K562 (cell line): ENCODE data around the gene HCST. TPM values are rescaled to one million over a fixed set of nuclear protein-coding genes. Genes with fewer than 3 reads are reported as not detected.

Experiments used
- COPS2 ChIP-seq: fragments of 450-650 bp; conservative IDR thresholded peaks from 2 replicates; pipeline ENCODE4 v1.6.1; 2016; ENCODE audit warnings: mild to moderate bottlenecking, moderate library complexity
- CTBP1 ChIP-seq: fragments of 450-650 bp; IDR thresholded peaks from 2 replicates; pipeline ENCODE4 v1.6.1; 2016; ENCODE audit warnings: borderline replicate concordance
- ELF4 ChIP-seq: fragments of 450-650 bp; formaldehyde crosslinking; IDR thresholded peaks from 2 replicates; pipeline ENCODE4 v1.4.0; 2022; ENCODE audit warnings: missing genetic modification characterization
- KDM2B ChIP-seq: fragments of 250-450 bp; sonication (Bioruptor Pico); IDR thresholded peaks from 2 replicates; pipeline ENCODE4 v1.8.0; 2021; ENCODE audit warnings: mild to moderate bottlenecking, moderate library complexity
- MYC ChIP-seq, 2 experiments: fragments of 250-450 bp in 1 of 2; sonication (Bioruptor Pico) in 1 of 2; IDR thresholded peaks; 2 replicates each; pipeline versions ENCODE4 v1.5.1 to v1.6.1; 2012 to 2021; ENCODE audit warnings: low read depth in 2 of 2, borderline replicate concordance in 1 of 2, improper control_type of control experiment in 1 of 2, low read length in 1 of 2, mild to moderate bottlenecking in 1 of 2, moderate library complexity in 1 of 2
- PML ChIP-seq: IDR thresholded peaks from 2 replicates; pipeline ENCODE4 v1.6.1; 2012; ENCODE audit warnings: low read length, inconsistent platforms
- PTTG1 ChIP-seq: fragments of 450-650 bp; IDR thresholded peaks from 2 replicates; pipeline ENCODE4 v1.6.1; 2016; ENCODE audit warnings: low read depth, mild to moderate bottlenecking, missing genetic modification characterization, missing compliant biosample characterization
- SUPT5H ChIP-seq: fragments of 450-650 bp; IDR thresholded peaks from 2 replicates; pipeline ENCODE4 v1.6.1; 2016
- ZNF12 ChIP-seq: sonication (generic); formaldehyde crosslinking; IDR thresholded peaks from 2 replicates; pipeline ENCODE4 v1.4.0; 2020; ENCODE audit warnings: mild to moderate bottlenecking, missing genetic modification reagents
- ZNF57 ChIP-seq: fragments of 450-650 bp; formaldehyde crosslinking; IDR thresholded peaks from 2 replicates; pipeline ENCODE4 v1.4.0; 2020; ENCODE audit warnings: mild to moderate bottlenecking, moderate library complexity
- polyA plus RNA-seq, 8 experiments: library from polyadenylated mRNA; depleted of rRNA in 4 of 8; stranded (reverse) in 5 of 8; unstranded in 3 of 8; fragments of >200 nt; fragmentation: Nextera tagmentation in 2 of 8; fragmentation: Illumina TruSeq in 1 of 8; extraction: Ambion mirVana in 2 of 8; extraction: Trizol in 1 of 8; gene quantifications; 2 replicates each; pipeline versions ENCODE4 v1.2.1 to v1.2.3, GENCODE V29; 2011 to 2014; ENCODE audit warnings: inconsistent platforms in 1 of 8, missing spikeins in 1 of 8
- total RNA-seq, 7 experiments: library from RNA; depleted of rRNA in 6 of 7; stranded (reverse); fragments of >200 nt in 6 of 7; fragmentation: Illumina TruSeq in 2 of 7; extraction: Trizol in 2 of 7; gene quantifications; 2 replicates each; pipeline versions ENCODE4 v1.2.1 to v1.2.3, GENCODE V29; 2011 to 2021; ENCODE audit warnings: low replicate concordance in 1 of 7
- TF ChIP-seq, protein P1 (sequence below): fragments of 250-450 bp; sonication (Bioruptor Pico); IDR thresholded peaks from 2 replicates; pipeline ENCODE4 v1.8.0; 2022; ENCODE audit warnings: moderate library complexity, mild to moderate bottlenecking, inconsistent platforms
- TF ChIP-seq, protein P2 (sequence below): IDR thresholded peaks from 3 replicates; pipeline ENCODE4 v1.6.1; 2011; ENCODE audit warnings: borderline replicate concordance, mild to moderate bottlenecking, moderate library complexity; ENCODE audit not compliant: insufficient read length; ENCODE audit errors: extremely low read depth
- TF ChIP-seq, protein P3 (sequence below): sonication (generic); formaldehyde crosslinking; IDR thresholded peaks from 2 replicates; pipeline ENCODE4 v1.8.0; 2022; ENCODE audit warnings: missing genetic modification reagents, mild to moderate bottlenecking, borderline replicate concordance
- TF ChIP-seq, protein P4 (sequence below): fragments of 250-450 bp; sonication (Bioruptor Pico); IDR thresholded peaks from 2 replicates; pipeline ENCODE4 v1.4.0; 2020

Gene HCST
- total and polyA plus RNA-seq, 9 of the 15 experiments (the other 6 are each of a cell fraction or from before 2014, with no cell fraction given) = 0.29 to 1.9 (median 0.95) TPM; not detected in 2

DNA sequence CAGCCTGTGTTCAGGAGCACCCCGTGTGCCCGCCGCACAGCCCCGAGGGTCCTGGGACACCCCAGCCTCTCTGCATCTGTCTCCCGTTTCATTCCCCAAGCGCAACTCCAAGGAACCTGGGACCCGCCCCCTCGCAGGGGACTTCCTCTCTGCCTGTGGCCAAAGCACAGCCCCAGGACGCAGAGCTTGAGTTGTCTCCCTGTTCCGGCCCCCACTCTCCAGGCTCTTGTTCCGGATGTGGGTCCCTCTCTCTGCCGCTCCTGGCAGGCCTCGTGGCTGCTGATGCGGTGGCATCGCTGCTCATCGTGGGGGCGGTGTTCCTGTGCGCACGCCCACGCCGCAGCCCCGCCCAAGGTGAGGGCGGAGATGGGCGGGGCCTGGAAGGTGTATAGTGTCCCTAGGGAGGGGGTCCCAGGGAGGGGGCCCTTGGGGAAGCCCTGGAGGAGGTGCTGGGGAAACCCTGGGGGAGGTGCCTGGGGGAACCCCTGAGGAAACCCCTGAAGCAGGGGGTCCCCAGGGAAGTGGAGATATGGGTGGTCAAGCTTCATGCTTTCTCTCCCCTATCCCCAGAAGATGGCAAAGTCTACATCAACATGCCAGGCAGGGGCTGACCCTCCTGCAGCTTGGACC, 1.3 kb downstream of the HCST start (continued):
- TF ChIP-seq SUPT5H = peak; percentile 49
- TF ChIP-seq ZNF57 (CRISPR knock-in tag) = no peak
- TF ChIP-seq MYC (IDR thresholded peaks at IDR 0.05; ENCODE audit: low read depth, low read length) = peak; percentile 95
- no peak for TF ChIP-seq MYC (CRISPR knock-in tag; IDR thresholded peaks at IDR 0.05; ENCODE audit: borderline replicate concordance, low read depth)
- TF ChIP-seq PTTG1 = no peak
- TF ChIP-seq ELF4 = no peak
- TF ChIP-seq, protein P1, sequence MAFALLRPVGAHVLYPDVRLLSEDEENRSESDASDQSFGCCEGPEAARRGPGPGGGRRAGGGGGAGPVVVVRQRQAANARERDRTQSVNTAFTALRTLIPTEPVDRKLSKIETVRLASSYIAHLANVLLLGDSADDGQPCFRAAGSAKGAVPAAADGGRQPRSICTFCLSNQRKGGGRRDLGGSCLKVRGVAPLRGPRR (CRISPR knock-in tag) = no peak
- TF ChIP-seq, protein P2, sequence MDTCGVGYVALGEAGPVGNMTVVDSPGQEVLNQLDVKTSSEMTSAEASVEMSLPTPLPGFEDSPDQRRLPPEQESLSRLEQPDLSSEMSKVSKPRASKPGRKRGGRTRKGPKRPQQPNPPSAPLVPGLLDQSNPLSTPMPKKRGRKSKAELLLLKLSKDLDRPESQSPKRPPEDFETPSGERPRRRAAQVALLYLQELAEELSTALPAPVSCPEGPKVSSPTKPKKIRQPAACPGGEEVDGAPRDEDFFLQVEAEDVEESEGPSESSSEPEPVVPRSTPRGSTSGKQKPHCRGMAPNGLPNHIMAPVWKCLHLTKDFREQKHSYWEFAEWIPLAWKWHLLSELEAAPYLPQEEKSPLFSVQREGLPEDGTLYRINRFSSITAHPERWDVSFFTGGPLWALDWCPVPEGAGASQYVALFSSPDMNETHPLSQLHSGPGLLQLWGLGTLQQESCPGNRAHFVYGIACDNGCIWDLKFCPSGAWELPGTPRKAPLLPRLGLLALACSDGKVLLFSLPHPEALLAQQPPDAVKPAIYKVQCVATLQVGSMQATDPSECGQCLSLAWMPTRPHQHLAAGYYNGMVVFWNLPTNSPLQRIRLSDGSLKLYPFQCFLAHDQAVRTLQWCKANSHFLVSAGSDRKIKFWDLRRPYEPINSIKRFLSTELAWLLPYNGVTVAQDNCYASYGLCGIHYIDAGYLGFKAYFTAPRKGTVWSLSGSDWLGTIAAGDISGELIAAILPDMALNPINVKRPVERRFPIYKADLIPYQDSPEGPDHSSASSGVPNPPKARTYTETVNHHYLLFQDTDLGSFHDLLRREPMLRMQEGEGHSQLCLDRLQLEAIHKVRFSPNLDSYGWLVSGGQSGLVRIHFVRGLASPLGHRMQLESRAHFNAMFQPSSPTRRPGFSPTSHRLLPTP = no peak
- TF ChIP-seq, protein P3, sequence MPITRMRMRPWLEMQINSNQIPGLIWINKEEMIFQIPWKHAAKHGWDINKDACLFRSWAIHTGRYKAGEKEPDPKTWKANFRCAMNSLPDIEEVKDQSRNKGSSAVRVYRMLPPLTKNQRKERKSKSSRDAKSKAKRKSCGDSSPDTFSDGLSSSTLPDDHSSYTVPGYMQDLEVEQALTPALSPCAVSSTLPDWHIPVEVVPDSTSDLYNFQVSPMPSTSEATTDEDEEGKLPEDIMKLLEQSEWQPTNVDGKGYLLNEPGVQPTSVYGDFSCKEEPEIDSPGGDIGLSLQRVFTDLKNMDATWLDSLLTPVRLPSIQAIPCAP (CRISPR knock-in tag) = no peak
- TF ChIP-seq CTBP1 = peak; percentile 80
- TF ChIP-seq KDM2B (CRISPR knock-in tag) = no peak
- TF ChIP-seq PML = no peak
- no peak for TF ChIP-seq ZNF12 (CRISPR knock-in tag)
- TF ChIP-seq COPS2 = no peak
- TF ChIP-seq, protein P4, sequence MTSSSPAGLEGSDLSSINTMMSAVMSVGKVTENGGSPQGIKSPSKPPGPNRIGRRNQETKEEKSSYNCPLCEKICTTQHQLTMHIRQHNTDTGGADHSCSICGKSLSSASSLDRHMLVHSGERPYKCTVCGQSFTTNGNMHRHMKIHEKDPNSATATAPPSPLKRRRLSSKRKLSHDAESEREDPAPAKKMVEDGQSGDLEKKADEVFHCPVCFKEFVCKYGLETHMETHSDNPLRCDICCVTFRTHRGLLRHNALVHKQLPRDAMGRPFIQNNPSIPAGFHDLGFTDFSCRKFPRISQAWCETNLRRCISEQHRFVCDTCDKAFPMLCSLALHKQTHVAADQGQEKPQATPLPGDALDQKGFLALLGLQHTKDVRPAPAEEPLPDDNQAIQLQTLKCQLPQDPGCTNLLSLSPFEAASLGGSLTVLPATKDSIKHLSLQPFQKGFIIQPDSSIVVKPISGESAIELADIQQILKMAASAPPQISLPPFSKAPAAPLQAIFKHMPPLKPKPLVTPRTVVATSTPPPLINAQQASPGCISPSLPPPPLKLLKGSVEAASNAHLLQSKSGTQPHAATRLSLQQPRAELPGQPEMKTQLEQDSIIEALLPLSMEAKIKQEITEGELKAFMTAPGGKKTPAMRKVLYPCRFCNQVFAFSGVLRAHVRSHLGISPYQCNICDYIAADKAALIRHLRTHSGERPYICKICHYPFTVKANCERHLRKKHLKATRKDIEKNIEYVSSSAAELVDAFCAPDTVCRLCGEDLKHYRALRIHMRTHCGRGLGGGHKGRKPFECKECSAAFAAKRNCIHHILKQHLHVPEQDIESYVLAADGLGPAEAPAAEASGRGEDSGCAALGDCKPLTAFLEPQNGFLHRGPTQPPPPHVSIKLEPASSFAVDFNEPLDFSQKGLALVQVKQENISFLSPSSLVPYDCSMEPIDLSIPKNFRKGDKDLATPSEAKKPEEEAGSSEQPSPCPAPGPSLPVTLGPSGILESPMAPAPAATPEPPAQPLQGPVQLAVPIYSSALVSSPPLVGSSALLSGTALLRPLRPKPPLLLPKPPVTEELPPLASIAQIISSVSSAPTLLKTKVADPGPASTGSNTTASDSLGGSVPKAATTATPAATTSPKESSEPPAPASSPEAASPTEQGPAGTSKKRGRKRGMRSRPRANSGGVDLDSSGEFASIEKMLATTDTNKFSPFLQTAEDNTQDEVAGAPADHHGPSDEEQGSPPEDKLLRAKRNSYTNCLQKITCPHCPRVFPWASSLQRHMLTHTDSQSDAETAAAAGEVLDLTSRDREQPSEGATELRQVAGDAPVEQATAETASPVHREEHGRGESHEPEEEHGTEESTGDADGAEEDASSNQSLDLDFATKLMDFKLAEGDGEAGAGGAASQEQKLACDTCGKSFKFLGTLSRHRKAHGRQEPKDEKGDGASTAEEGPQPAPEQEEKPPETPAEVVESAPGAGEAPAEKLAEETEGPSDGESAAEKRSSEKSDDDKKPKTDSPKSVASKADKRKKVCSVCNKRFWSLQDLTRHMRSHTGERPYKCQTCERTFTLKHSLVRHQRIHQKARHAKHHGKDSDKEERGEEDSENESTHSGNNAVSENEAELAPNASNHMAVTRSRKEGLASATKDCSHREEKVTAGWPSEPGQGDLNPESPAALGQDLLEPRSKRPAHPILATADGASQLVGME (CRISPR knock-in tag) = no peak
